ENCODE results near the gene RIMS4.
A peak's percentile ranks its signal among the peaks of the same experiment; 100 is the strongest.

The RIMS4 gene

GRCh38 chr20:44719841-44720240, 90.5 kb downstream of the RIMS4 start:
- H3K4me3 ChIP-seq (ENCODE audit: low read length, poor library complexity, severe bottlenecking): no peak overlapping the region
- no peaks in the 10 kb centered on the region for H3K9me2 ChIP-seq (replicated peaks; ENCODE audit: low read depth, low read length)
- no peaks in the 10 kb centered on the region for H3K36me3 ChIP-seq (ENCODE audit: insufficient read depth, low read length)
- H3K4me2 ChIP-seq (ENCODE audit: low read depth, low read length, poor library complexity, severe bottlenecking): no peak overlapping the region
- H3K9ac ChIP-seq (ENCODE audit: low read depth, low read length, poor library complexity, severe bottlenecking): no peak overlapping the region
- H3K4me1 ChIP-seq (ENCODE audit: insufficient read depth, low read length, poor library complexity, severe bottlenecking): no peaks in the 10 kb centered on the region
- H3F3A ChIP-seq (ENCODE audit: low read depth): no peaks in the 10 kb centered on the region
- TF ChIP-seq EZH2phosphoT487 (IDR thresholded peaks at IDR 0.05; ENCODE audit: borderline replicate concordance): no peak
- TF ChIP-seq CTCF (conservative IDR thresholded peaks at IDR 0.05; ENCODE audit: low read length): no peak
- no peaks in the 10 kb centered on the region for H4K20me1 ChIP-seq (ENCODE audit: insufficient read depth, low read length, poor library complexity, severe bottlenecking)
- H3K27me3 ChIP-seq (ENCODE audit: insufficient read depth, low read length, poor library complexity, severe bottlenecking): no peaks in the 10 kb centered on the region
- no peak overlapping the region for H2AFZ ChIP-seq (ENCODE audit: low read length)
- H3K79me2 ChIP-seq (ENCODE audit: insufficient read depth, low read length): no peaks in the 10 kb centered on the region
- no peaks in the 10 kb centered on the region for H3K9me3 ChIP-seq (ENCODE audit: insufficient read depth, low read depth, low read length)

DNA sequence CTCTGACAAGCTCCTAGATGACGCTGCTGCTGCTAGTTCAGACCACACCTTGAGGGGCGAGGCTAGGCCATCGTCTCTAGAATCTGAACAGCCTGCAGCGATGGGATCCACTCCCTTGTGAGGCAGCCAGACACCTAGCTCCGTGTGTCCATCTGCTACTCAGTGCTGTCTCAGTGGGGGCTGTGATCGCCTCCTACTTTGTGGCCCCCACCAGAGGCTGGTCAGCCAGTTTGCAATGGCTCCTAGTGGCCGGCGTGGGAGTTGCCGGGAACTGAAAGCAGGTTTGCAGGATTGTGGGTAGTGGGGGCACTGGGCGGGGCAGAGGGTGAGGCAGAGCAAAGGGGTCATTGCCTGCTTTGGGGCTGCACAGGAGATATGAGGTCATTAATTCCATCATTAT, 92.4 kb downstream of the RIMS4 start:
- Histone ChIP-seq H2AFZ (ENCODE audit: low read length) (no peak overlapping the region), H3K9ac (ENCODE audit: low read depth, low read length, poor library complexity, severe bottlenecking) (no peak overlapping the region), H3F3A (ENCODE audit: low read depth) (no peaks in the 10 kb centered on the region), H3K27me3 (ENCODE audit: insufficient read depth, low read length, poor library complexity, severe bottlenecking) (no peaks in the 10 kb centered on the region), H3K4me3 (ENCODE audit: low read length, poor library complexity, severe bottlenecking) (no peak overlapping the region), H3K79me2 (ENCODE audit: insufficient read depth, low read length) (no peaks in the 10 kb centered on the region), H3K9me2 (replicated peaks; ENCODE audit: low read depth, low read length) (no peaks in the 10 kb centered on the region), H4K20me1 (ENCODE audit: insufficient read depth, low read length, poor library complexity, severe bottlenecking) (no peaks in the 10 kb centered on the region), H3K36me3 (ENCODE audit: insufficient read depth, low read length) (no peaks in the 10 kb centered on the region), H3K4me2 (ENCODE audit: low read depth, low read length, poor library complexity, severe bottlenecking) (no peak overlapping the region), H3K4me1 (ENCODE audit: insufficient read depth, low read length, poor library complexity, severe bottlenecking) (no peaks in the 10 kb centered on the region), H3K9me3 (ENCODE audit: insufficient read depth, low read depth, low read length) (no peaks in the 10 kb centered on the region)
- TF ChIP-seq EZH2phosphoT487 (IDR thresholded peaks at IDR 0.05; ENCODE audit: borderline replicate concordance): no peak
- peak; percentile 38; the same call in 1 of the 2 replicates for TF ChIP-seq CTCF (conservative IDR thresholded peaks at IDR 0.05; ENCODE audit: low read length)

GRCh38 chr20:44716309-44717106, 93.8 kb downstream of the RIMS4 start:
- H3K9ac ChIP-seq (ENCODE audit: low read depth, low read length, poor library complexity, severe bottlenecking): no peak overlapping the region
- H3K4me2 ChIP-seq (ENCODE audit: low read depth, low read length, poor library complexity, severe bottlenecking): no peak overlapping the region
- no peaks in the 10 kb centered on the region for H3K79me2 ChIP-seq (ENCODE audit: insufficient read depth, low read length)
- H3F3A ChIP-seq (ENCODE audit: low read depth): no peaks in the 10 kb centered on the region
- no peaks in the 10 kb centered on the region for H4K20me1 ChIP-seq (ENCODE audit: insufficient read depth, low read length, poor library complexity, severe bottlenecking)
- no peaks in the 10 kb centered on the region for H3K27me3 ChIP-seq (ENCODE audit: insufficient read depth, low read length, poor library complexity, severe bottlenecking)
- H3K9me2 ChIP-seq (replicated peaks; ENCODE audit: low read depth, low read length): no peaks in the 10 kb centered on the region
- TF ChIP-seq EZH2phosphoT487 (IDR thresholded peaks at IDR 0.05; ENCODE audit: borderline replicate concordance): no peak
- no peak for TF ChIP-seq CTCF (conservative IDR thresholded peaks at IDR 0.05; ENCODE audit: low read length)
- H3K4me3 ChIP-seq (ENCODE audit: low read length, poor library complexity, severe bottlenecking): no peak overlapping the region
- no peaks in the 10 kb centered on the region for H3K36me3 ChIP-seq (ENCODE audit: insufficient read depth, low read length)
- H2AFZ ChIP-seq (ENCODE audit: low read length): no peak overlapping the region
- H3K9me3 ChIP-seq (ENCODE audit: insufficient read depth, low read depth, low read length): no peaks in the 10 kb centered on the region
- H3K4me1 ChIP-seq (ENCODE audit: insufficient read depth, low read length, poor library complexity, severe bottlenecking): no peaks in the 10 kb centered on the region
